IMR-90 (cell line): ENCODE results near the gene PTCD1. TPM values are rescaled to one million over a fixed set of nuclear protein-coding genes. Genes with fewer than 3 reads are reported as not detected.

Experiments
- ATAC-seq: fragments of 200-7000 bp; cut with Tn5 transposase; 2 replicates; pipeline ENCODE4 v1.9.1; 2020; ENCODE audit warnings: low read depth, mild to moderate bottlenecking, moderate library complexity
- BruUV-seq: library from RNA; stranded (reverse); fragments of 400-500 nt; replicated peaks from 2 replicates; lab custom pipeline; 2021; lab: Mats Ljungman, UMichigan
- CTCF ChIA-PET: fragments of 300-600 bp; formaldehyde crosslinking; extraction: SDS; loops from one replicate; lab custom pipeline; 2021; ENCODE audit warnings: antibody characterized with exemption; lab: Yijun Ruan, JAX
- POLR2A ChIA-PET: fragments of 300-600 bp; sonication (Branson Sonifier 250); formaldehyde crosslinking; loops from one replicate; lab custom pipeline; 2022; ENCODE audit warnings: antibody characterized with exemption; ENCODE audit not compliant: unreplicated experiment; lab: Charles Lee
- DNase-seq: peaks from one replicate; pipeline ENCODE4 v3.0.0; 2013
- H2AFZ ChIP-seq: replicated peaks from 2 replicates; pipeline ENCODE3; 2013; ENCODE audit warnings: low read length, mild to moderate bottlenecking; ENCODE audit not compliant: poor library complexity
- H2AK5ac ChIP-seq: 2 replicates; pipeline ENCODE4 v1.6.1; 2013; ENCODE audit warnings: low read depth, low read length, inconsistent platforms
- H2AK9ac ChIP-seq: replicated peaks from 2 replicates; pipeline ENCODE3; 2013; ENCODE audit warnings: mild to moderate bottlenecking, low read depth, low read length, moderate library complexity; ENCODE audit not compliant: poor library complexity
- H2BK120ac ChIP-seq: 2 replicates; pipeline ENCODE4 v1.6.1; 2013; ENCODE audit warnings: low read depth, low read length, inconsistent platforms
- H2BK15ac ChIP-seq: 3 replicates; pipeline ENCODE4 v1.6.1; 2013; ENCODE audit warnings: low read depth, low read length, inconsistent platforms
- H2BK20ac ChIP-seq: 2 replicates; pipeline ENCODE4 v1.6.1; 2013; ENCODE audit warnings: low read depth, mild to moderate bottlenecking, inconsistent platforms, low read length, moderate library complexity
- H2BK5ac ChIP-seq: 2 replicates; pipeline ENCODE4 v1.6.1; 2013; ENCODE audit warnings: mild to moderate bottlenecking, low read depth, low read length, inconsistent platforms; ENCODE audit not compliant: poor library complexity, severe bottlenecking
- H3K14ac ChIP-seq: replicated peaks from 2 replicates; pipeline ENCODE4 v1.6.1; 2013; ENCODE audit warnings: low read depth, low read length, inconsistent platforms
- H3K18ac ChIP-seq: 2 replicates; pipeline ENCODE4 v1.6.1; 2013; ENCODE audit warnings: low read depth, low read length, control low read depth
- H3K23ac ChIP-seq: 2 replicates; pipeline ENCODE4 v1.6.1; 2013; ENCODE audit warnings: low read depth, low read length, inconsistent platforms
- H3K27ac ChIP-seq: 2 replicates; pipeline ENCODE4 v1.5.1; 2013; ENCODE audit warnings: mild to moderate bottlenecking, control low read depth, low read length; ENCODE audit not compliant: insufficient read depth
- H3K27me3 ChIP-seq: 2 replicates; pipeline ENCODE4 v1.6.1; 2013; ENCODE audit warnings: low read length; ENCODE audit not compliant: control insufficient read depth, insufficient read depth
- H3K36me3 ChIP-seq: 2 replicates; pipeline ENCODE4 v1.6.1; 2013; ENCODE audit warnings: low read length, mixed read lengths; ENCODE audit not compliant: control insufficient read depth, insufficient read depth
- H3K4ac ChIP-seq: 2 replicates; pipeline ENCODE4 v1.6.1; 2013; ENCODE audit warnings: low read depth, low read length, inconsistent platforms
- H3K4me1 ChIP-seq: 2 replicates; pipeline ENCODE4 v1.6.1; 2013; ENCODE audit warnings: low read length, mixed read lengths; ENCODE audit not compliant: control insufficient read depth, insufficient read depth
- H3K4me2 ChIP-seq: 2 replicates; pipeline ENCODE4 v1.6.1; 2013; ENCODE audit warnings: low read depth, mild to moderate bottlenecking, control low read depth, low read length, moderate library complexity
- H3K4me3 ChIP-seq: 2 replicates; pipeline ENCODE4 v1.5.1; 2013; ENCODE audit warnings: low read depth, mild to moderate bottlenecking, control low read depth, low read length, moderate library complexity; ENCODE audit not compliant: insufficient read depth
- H3K56ac ChIP-seq: 2 replicates; pipeline ENCODE4 v1.6.1; 2013; ENCODE audit warnings: low read length, inconsistent platforms; ENCODE audit not compliant: insufficient read depth; ENCODE audit errors: extremely low read depth
- H3K79me1 ChIP-seq, 2 experiments: 2 replicates each; pipeline ENCODE4 v1.6.1; 2013; ENCODE audit warnings: low read length in 2 of 2, inconsistent platforms in 1 of 2, low read depth in 1 of 2
- H3K9ac ChIP-seq: 2 replicates; pipeline ENCODE4 v1.6.1; 2013; ENCODE audit warnings: low read depth, low read length, control low read depth
- H3K9me1 ChIP-seq: 2 replicates; pipeline ENCODE4 v1.6.1; 2013; ENCODE audit warnings: low read length, inconsistent platforms; ENCODE audit not compliant: insufficient read depth
- H3K9me3 ChIP-seq: 2 replicates; pipeline ENCODE4 v1.6.1; 2013; ENCODE audit warnings: low read length; ENCODE audit not compliant: control insufficient read depth, insufficient read depth
- H4K20me1 ChIP-seq: 2 replicates; pipeline ENCODE4 v1.6.1; 2013; ENCODE audit warnings: low read length, inconsistent platforms; ENCODE audit not compliant: insufficient read depth
- H4K5ac ChIP-seq: 2 replicates; pipeline ENCODE4 v1.6.1; 2013; ENCODE audit warnings: mild to moderate bottlenecking, low read depth, low read length, control low read depth
- H4K8ac ChIP-seq, 2 experiments: 2 replicates each; pipeline ENCODE4 v1.6.1; 2013; ENCODE audit warnings: low read depth in 2 of 2, low read length in 2 of 2, control low read depth in 1 of 2, inconsistent platforms in 1 of 2
- H4K91ac ChIP-seq: 2 replicates; pipeline ENCODE4 v1.6.1; 2013; ENCODE audit warnings: low read depth, low read length, inconsistent platforms; ENCODE audit not compliant: insufficient read depth
- CEBPB ChIP-seq: IDR thresholded peaks from 2 replicates; pipeline ENCODE4 v1.6.1; 2012; ENCODE audit warnings: low read depth, low read length, improper control_type of control experiment
- CHD1 ChIP-seq: IDR thresholded peaks from 2 replicates; pipeline ENCODE4 v1.6.1; 2012; ENCODE audit warnings: low read depth, low read length, improper control_type of control experiment
- ELK1 ChIP-seq: fragments of 150-350 bp; IDR thresholded peaks from 2 replicates; pipeline ENCODE4 v1.6.1; 2016; ENCODE audit warnings: low read depth, mild to moderate bottlenecking, low read length, moderate library complexity, borderline replicate concordance
- MAZ ChIP-seq: IDR thresholded peaks from 2 replicates; pipeline ENCODE4 v1.6.1; 2012; ENCODE audit warnings: low read depth, mild to moderate bottlenecking, low read length, improper control_type of control experiment, moderate library complexity, borderline replicate concordance
- POLR2A ChIP-seq: IDR thresholded peaks from 2 replicates; pipeline ENCODE4 v1.6.1; 2012; ENCODE audit warnings: mild to moderate bottlenecking, low read depth, low read length
- RAD21 ChIP-seq: IDR thresholded peaks from 2 replicates; pipeline ENCODE4 v1.6.1; 2012; ENCODE audit warnings: low read length, improper control_type of control experiment
- RFX5 ChIP-seq: IDR thresholded peaks from 2 replicates; pipeline ENCODE4 v1.8.0; 2012; ENCODE audit warnings: low read depth, mild to moderate bottlenecking, low read length, moderate library complexity
- SMC3 ChIP-seq: fragments of 150-350 bp; IDR thresholded peaks from 2 replicates; pipeline ENCODE4 v1.6.1; 2016; ENCODE audit warnings: low read depth, mild to moderate bottlenecking, antibody characterized with exemption, low read length, moderate library complexity
- WGBS, 2 experiments: methylation state at CpG; one replicate each; pipeline versions ENCODE4 v1.1.5 to v1.1.7; 2013; ENCODE audit warnings: missing lambda C conversion rate in 2 of 2; ENCODE audit not compliant: insufficient read length in 1 of 2; ENCODE audit errors: extremely low coverage in 2 of 2; 5-methylcytosine and 5-hydroxymethylcytosine counted together
- dilution Hi-C: fragments of 300-500 bp; cut with HindIII; formaldehyde crosslinking; loops from one replicate; pipeline ENCODE4 v1.14.3; 2018; ENCODE audit warnings: low sequenced_read_pairs; ENCODE audit not compliant: unreplicated experiment
- in situ Hi-C: fragments of 300-500 bp; cut with MboI; formaldehyde crosslinking; loops from 3 replicates; pipeline ENCODE4 v1.14.3; 2019; ENCODE audit warnings: low sequenced_read_pairs, inconsistent platforms, mixed read lengths
- intact Hi-C: fragments of 100-400 bp; cut with micrococcal nuclease; formaldehyde crosslinking; loops from 2 replicates; pipeline ENCODE4 v1.10.0; 2022
- polyA plus RNA-seq, 3 experiments: library from polyadenylated mRNA; depleted of rRNA; stranded (reverse); fragments of >200 nt; gene quantifications; 2 replicates each; pipeline ENCODE4 v1.2.3, GENCODE V29; 2012; ENCODE audit warnings: low replicate concordance in 1 of 3
- total RNA-seq: library from RNA; depleted of rRNA; stranded (reverse); fragments of >200 nt; gene quantifications from 2 replicates; pipeline ENCODE4 v1.2.3, GENCODE V29; 2012

The PTCD1 gene
- total and polyA plus RNA-seq, 2 of the 4 experiments (the other 2 are of a cell fraction): 2.2 to 4.0 TPM

DNA sequence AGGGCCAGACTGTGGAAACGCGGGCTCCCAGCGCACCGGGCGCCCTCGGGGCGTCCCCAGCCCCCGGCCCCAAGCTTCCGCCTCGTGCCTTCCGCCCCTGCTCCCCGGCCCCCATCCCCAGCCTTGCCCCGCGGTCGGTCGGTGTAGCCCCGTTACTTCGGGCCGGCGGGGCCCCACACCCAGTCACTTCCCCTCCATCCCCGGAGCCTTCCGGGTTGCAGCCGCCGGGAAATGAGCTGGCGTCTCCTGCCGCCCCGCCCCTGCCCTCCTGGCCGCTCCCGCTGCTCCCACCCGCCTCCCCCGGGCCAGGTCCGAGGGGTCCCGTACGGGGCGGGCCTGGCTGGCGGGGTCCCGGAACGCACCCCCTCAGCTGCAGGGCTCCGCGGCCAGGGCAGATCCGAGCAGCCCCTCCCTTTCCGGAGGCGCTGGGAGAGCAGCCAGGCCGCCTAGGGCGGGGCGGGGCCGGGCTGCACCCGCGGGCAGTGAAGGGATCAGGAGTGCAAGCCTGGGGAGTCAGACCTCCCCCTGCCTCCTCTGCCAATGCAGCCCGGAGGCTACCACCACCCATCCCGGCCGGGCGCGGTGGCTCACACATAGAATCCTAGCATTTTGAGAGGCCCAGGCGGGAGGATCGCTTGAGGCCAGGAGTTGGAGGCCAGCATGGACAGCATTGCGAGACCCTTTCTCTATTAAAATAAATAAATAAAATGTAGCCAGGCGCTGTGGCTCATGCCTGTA, 63.4 kb downstream of the PTCD1 start:
- Histone ChIP-seq H3K56ac (no peak overlapping the region), H2AK9ac (peak overlapping the region; percentile 99), H2BK20ac (no peak overlapping the region), H3K4me3 (peak overlapping the region; percentile 93), H3K18ac (no peak overlapping the region), H3K27ac (peak overlapping the region; percentile 67), H2BK120ac (peak overlapping the region; percentile 54; the same call in 1 of the 2 replicates), H3K9ac (peak overlapping the region; percentile 84), H3K23ac (0 out of 2 replicates have a peak overlapping the region, but pooled peaks have one; percentile 80), H3K9me1 (peaks cover 7% of the 10 kb centered on the region), H3K14ac (no peak overlapping the region; the same call in 1 of the 2 replicates), H2BK15ac (no peak overlapping the region), H3K27me3 (no peaks in the 10 kb centered on the region), H3K4me2 (peak overlapping the region; percentile 51; the same call in 1 of the 2 replicates), H3K4ac (peak overlapping the region; percentile 79), H2AFZ (peak overlapping the region; percentile 94), H4K91ac (peak overlapping the region; percentile 62), H4K20me1 (peaks cover 21% of the 10 kb centered on the region), H4K8ac (peak overlapping the region in 1 of 2 experiments; percentile 64; a peak in 1 of 4 replicates), H3K79me1 (peaks cover 8 to 39% of the 10 kb centered on the region in 2 experiments), H3K9me3 (no peaks in the 10 kb centered on the region), H2BK5ac (peak overlapping the region; percentile 86), H4K5ac (peak overlapping the region; percentile 3; the same call in 1 of the 2 replicates), H3K4me1 (peaks cover 13% of the 10 kb centered on the region), H2AK5ac (peak overlapping the region; percentile 52), H3K36me3 (no peaks in the 10 kb centered on the region; the same call in 1 of the 2 replicates)
- dilution Hi-C loops: no loop called here
- ATAC-seq (peak; percentile 65), DNase-seq (peak; percentile 41)
- no TSS peak for BruUV-seq
- WGBS, 2 experiments: 1% methylated on average over 23 of the region's 58 CpGs; no CpG with 5 or more reads in 1 of the 2 experiments
- POLR2A ChIA-PET: no interaction called here
- in situ Hi-C loops: no loop called here
- TF ChIP-seq ELK1 (no peak), MAZ (peak; percentile 81), POLR2A (no peak; the same call in 1 of the 2 replicates), SMC3 (no peak), RFX5 (no peak), RAD21 (no peak), CHD1 (no peak), CEBPB (no peak)
- intact Hi-C loops: no loop called here
- CTCF ChIA-PET: no interaction called here
